Effector CD8-positive, alpha-beta T cell (primary cell): ENCODE measurements around the gene PTPN23.

Experiments
- DNase-seq: peaks from one replicate; lab custom pipeline; 2025; lab: John Stamatoyannopoulos, UW

The PTPN23 gene

DNA sequence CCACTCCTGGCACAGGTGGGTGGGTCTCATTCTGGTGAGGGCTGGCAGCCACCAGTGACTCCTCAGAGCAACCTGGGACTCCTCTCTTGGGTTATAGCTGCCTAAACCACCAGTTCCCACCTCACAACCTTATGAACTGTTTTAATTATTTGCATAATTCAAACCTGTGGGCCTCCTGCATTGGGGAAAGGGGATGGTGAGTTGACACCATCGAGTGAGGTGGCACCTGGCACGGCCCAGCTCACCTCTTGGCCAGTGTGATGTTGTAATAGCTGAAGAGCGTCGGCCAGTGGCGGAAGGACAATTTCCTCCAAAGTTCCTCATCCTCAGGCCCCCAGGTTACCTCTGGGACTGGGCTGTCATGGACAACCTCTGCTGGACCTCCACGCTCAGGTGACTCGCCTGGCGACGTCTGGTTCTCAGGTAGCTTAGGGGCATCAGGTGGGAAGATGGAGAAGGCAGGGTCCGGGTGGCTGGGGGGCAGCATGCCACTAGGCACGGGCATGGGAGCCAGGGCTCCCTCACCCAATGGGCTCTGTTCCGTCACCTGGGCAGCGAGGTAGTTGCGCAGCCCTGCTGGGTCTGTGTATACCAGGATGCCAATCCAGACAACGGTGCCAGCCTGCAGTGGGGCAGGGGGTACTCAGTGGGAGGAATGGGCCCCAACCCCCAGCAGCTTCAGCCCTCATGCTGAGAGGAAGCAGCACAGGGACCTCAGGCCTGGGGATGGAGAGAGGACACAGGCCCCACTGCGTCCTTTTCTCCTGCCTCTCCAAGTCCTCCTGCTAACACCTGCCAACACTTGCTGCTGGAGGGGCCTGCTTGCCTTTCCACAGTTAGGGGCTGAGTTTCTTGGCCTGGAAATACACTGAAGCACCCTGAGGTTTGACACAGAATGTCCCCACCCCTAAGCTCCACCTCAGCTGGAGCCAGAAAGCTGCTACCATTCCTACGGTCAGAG lies 38.5 kb downstream of the PTPN23 start:
- DNase-seq: no peak

- DNase-seq: no peak
Observed at GRCh38 chr3:47420044-47420430, 39.2 kb downstream of the PTPN23 start.

- DNase-seq: peak; percentile 87
Observed at GRCh38 chr3:47420511-47421484, 40.0 kb downstream of the PTPN23 start.

- DNase-seq: no peak
Observed at GRCh38 chr3:47421741-47422649, 41.2 kb downstream of the PTPN23 start.

GRCh38 chr3:47422743-47423142 lies 41.9 kb downstream of the PTPN23 start:
- DNase-seq: no peak

DNA sequence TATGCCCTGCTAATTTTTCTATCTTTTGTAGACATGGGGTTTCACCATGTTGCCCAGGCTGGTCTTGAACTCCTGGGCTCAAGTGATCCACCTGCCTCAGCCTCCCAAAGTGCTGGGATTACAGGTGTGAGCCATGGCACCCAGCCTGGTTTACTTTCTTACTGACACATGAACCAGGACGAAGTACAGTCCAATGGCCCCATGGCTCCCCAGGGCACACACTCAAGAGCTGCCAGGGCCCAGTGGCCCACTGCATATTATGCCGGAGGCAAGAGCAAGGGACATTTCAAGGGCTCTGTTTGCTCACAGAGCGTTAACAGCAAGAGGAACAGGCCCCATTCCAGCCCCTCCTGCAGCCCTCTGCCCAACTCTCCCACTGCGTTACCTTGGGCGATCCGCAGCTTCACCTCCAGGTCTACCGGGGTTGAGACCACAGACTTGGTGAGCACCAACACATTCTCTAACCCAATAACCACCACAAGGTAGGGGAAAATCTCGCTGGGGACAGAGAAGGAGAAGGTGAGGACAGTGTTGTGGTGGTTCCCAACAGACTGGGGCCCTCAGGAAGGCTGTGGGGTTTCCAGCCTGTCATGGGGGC lies 42.8 kb downstream of the PTPN23 start:
- no peak for DNase-seq

- no peak for DNase-seq
Observed at GRCh38 chr3:47424434-47425382, 43.9 kb downstream of the PTPN23 start.

DNA sequence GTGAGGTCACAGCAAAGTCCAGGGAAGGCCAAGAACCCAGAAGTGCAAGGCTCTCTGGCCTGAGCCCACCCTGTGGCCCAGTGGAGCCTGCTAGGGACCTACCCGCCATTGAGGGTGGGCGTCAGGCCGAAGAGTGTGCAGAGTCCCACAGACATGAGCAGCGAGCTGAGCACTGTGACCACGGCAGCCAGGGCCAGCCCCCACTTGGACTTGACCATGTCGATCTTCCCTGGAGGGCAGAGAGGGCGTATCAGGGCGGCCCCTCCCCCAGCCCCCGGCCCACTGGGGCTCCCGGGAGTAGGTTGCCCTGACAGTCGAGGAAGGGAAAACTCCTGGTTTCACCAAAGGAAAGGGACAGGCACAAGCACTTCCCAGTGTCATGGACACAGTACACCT lies 44.6 kb downstream of the PTPN23 start:
- no peak for DNase-seq

DNA sequence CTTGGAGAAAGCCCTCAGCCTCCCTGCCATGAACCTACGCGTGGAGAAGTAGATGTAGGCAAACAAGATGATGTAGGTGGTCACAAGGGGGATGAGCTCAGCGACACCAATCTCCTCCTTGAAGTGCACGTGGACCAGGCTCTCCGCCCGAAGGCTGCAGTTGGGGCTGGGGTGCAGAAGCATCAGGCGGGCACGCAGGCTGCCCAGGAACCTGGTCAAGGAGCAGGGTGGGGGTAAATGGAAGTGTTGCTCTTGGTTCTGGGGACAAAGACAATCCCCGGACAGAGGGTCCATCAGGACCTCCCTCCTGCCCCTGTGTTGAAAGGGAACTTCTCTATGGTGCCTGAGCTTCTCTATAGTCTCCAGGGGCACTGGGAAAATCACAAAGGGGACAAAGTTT lies 45.1 kb downstream of the PTPN23 start:
- DNase-seq: no peak

DNA sequence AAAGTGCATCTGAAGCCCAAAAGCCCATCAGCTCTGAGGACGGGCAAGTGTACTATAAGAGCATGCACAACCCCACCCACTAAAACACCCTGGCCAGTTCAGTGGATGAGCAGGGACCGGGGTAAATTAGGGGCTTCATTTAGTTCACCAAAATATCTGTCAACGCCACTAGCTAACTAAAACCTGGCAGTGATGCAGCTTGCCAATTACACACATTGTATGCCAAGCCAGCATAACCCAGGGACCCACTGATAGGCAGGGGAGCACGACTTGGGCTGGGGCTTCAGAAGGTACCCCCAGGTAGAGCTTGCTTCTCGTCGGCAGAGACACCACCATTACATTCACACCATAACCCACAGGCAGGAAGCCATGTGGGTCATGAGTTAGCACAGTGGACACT lies 47.0 kb downstream of the PTPN23 start:
- no peak for DNase-seq

GRCh38 chr3:47428662-47429061 lies 47.8 kb downstream of the PTPN23 start:
- DNase-seq: no peak

DNA sequence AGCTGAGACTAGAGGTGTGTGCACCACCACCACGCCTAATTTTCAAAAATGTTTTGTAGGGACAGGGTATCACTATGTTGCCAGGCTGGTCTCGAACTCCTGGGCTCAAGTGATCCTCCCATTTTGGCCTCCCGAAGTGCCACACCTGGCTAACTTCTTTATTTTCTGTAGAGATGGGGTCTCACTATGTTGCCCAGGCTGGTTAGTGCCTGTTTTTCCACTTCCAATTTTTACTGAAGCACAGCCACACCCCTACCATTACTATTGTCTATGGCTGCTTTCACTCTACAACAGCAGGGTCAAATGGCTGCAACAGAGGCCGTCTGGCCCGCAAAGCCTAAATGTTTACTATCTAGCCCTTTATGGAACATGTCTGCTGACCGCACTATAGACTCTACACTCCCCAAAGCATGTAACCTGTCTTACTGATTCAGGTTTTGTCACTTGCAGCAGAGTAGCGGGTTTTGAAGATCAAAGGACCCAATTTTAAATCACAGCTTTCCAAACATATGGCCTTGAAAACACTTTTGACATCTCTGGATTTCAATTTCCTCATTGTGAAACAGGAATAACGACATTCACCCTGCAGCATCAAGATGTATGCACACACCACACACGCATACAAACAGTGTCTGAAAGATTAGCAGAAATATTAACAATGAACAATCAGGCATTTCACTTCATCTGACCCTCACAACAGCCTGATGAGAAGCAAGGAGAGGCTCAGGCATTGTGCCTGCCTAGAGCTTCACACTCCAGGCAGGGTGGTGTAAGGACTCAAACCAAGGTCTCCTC lies 48.9 kb downstream of the PTPN23 start:
- no peak for DNase-seq

- DNase-seq: no peak
Observed at GRCh38 chr3:47430606-47431005, 49.8 kb downstream of the PTPN23 start.

DNA sequence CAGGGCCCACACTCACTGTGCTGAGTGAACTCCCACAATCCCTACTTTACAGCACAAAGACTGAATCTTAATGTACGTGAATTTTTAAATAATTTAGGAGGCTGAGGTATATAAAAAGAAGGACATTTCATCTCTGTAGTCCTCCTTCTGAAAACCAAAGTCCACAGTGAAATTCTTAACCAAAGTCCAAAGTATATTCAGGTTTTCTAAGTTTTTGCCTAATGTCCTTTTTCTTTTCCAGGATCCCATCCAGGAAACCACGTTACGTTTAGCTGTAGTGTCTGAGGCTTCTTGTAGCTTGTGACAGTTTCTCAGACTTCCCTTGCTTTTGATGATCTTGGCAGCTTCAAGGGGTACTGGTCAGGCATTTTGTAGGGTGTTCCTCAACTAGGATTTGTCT lies 50.4 kb downstream of the PTPN23 start:
- DNase-seq: no peak

DNA sequence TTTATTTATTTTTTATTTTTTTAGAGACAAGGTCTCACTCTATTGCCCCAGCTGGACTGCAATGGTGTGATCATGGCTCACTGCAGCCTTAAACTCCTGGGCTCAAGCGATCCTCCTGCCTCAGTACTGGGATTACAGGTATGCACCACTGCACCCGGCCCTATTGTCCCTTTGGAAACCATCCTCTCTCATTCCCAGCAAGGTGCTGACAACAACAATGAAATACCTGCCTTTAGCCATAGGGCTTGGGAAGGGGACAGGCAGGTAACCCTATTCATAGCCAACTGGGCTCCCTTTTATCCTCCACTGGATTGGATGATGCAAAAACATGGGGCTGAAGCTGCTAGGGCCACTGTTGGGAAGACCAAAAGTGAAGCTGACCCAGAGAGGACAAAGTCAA lies 51.9 kb downstream of the PTPN23 start:
- DNase-seq: no peak

- no peak for DNase-seq
Observed at GRCh38 chr3:47433796-47434195, 53.0 kb downstream of the PTPN23 start.

GRCh38 chr3:47434849-47435248 lies 54.0 kb downstream of the PTPN23 start:
- DNase-seq: no peak

- DNase-seq: no peak
Observed at GRCh38 chr3:47436180-47436579, 55.4 kb downstream of the PTPN23 start.

DNA sequence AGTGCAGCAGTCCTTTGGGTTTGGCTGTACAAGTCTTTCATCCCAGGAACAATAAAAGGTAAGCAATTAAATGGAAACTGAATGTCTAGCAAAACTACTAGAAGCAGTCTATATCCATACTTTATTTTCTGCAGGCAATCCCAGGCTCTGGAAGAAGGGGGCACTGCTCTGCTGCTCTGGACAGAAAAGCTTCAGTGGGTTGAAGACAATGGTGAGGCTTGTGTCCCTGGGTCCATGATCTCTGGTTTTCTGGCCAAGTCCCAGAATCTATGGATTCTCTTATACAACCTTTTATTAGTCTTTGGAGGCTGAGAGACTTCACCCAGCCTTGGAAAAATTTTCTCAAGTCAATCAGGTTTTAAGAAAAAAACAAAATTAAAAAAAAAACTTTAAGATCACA lies 59.3 kb downstream of the PTPN23 start:
- no peak for DNase-seq
